ENCODE results near the gene RAP1B.
A peak's percentile ranks its signal among the peaks of the same experiment; 100 is the strongest.

RAP1B gene

GRCh38 chr12:68612697-68613096 is 2.0 kb downstream of the RAP1B start:
- Histone ChIP-seq H3K79me1 (ENCODE audit: low read depth, low read length) (peaks cover 2% of the 10 kb centered on the region), H2AK5ac (ENCODE audit: low read depth, low read length) (no peak overlapping the region), H3K23ac (ENCODE audit: low read depth, low read length, poor library complexity) (no peak overlapping the region), H3K27ac (replicated peaks; ENCODE audit: low read length) (no peak overlapping the region), H2BK12ac (ENCODE audit: low read length) (no peak overlapping the region), H3K4me1 (ENCODE audit: control insufficient read depth in 2 of 2, insufficient read depth in 1 of 2, low read depth in 1 of 2, low read length in 2 of 2) (peaks cover 3% of the 10 kb centered on the region in 2 donors), H3K14ac (ENCODE audit: low read length) (no peak overlapping the region), H3K9ac (ENCODE audit: low read depth, low read length, poor library complexity) (no peak overlapping the region), H3K4me2 (ENCODE audit: insufficient read depth, low read length, poor library complexity, severe bottlenecking) (no peak overlapping the region), H3K9me3 (replicated peaks in 1 of 2; ENCODE audit: control insufficient read depth in 2 of 2, insufficient read depth in 1 of 2, low read depth in 1 of 2, low read length in 2 of 2) (peaks cover 0 to 6% of the 10 kb centered on the region in 2 donors), H2BK5ac (ENCODE audit: low read length) (no peak overlapping the region), H3K4me3 (ENCODE audit: low read length in 2 of 2) (peak overlapping the region in 1 of 2 donors; percentile 55), H3K27me3 (ENCODE audit: control insufficient read depth in 3 of 3, insufficient read depth in 3 of 3, low read depth in 1 of 3, low read length in 3 of 3) (no peaks in the 10 kb centered on the region), H2BK15ac (ENCODE audit: low read length) (no peak overlapping the region), H3K18ac (ENCODE audit: low read length) (no peak overlapping the region), H3K4ac (ENCODE audit: low read length) (no peak overlapping the region), H4K8ac (ENCODE audit: low read depth, low read length) (no peak overlapping the region), H4K91ac (ENCODE audit: low read depth, low read length, poor library complexity) (no peak overlapping the region), H2BK120ac (ENCODE audit: low read depth, low read length) (no peak overlapping the region), H2AFZ (ENCODE audit: low read length) (no peak overlapping the region), H3K36me3 (replicated peaks in 1 of 2; ENCODE audit: control insufficient read depth in 2 of 2, insufficient read depth in 2 of 2, low read length in 2 of 2) (peaks cover 0 to 23% of the 10 kb centered on the region in 2 donors)
- WGBS, 2 donors (ENCODE audit: extremely low coverage in 2 of 2, insufficient read length in 2 of 2, insufficient replicate concordance in 1 of 2), result no CpG with 5 or more reads among the region's 6 CpGs
- DNase-seq (ENCODE audit: low spot score), result no peak

- H2BK5ac ChIP-seq (ENCODE audit: low read length), result no peak overlapping the region
- H3K4me1 ChIP-seq (ENCODE audit: control insufficient read depth in 2 of 2, insufficient read depth in 1 of 2, low read depth in 1 of 2, low read length in 2 of 2), result peaks cover 2 to 3% of the 10 kb centered on the region in 2 donors
- H3K9ac ChIP-seq (ENCODE audit: low read depth, low read length, poor library complexity), result no peak overlapping the region
- H3K79me1 ChIP-seq (ENCODE audit: low read depth, low read length), result peaks cover 4% of the 10 kb centered on the region
- H2AFZ ChIP-seq (ENCODE audit: low read length), result no peak overlapping the region
- no peak overlapping the region for H2BK120ac ChIP-seq (ENCODE audit: low read depth, low read length)
- H3K36me3 ChIP-seq (replicated peaks in 1 of 2; ENCODE audit: control insufficient read depth in 2 of 2, insufficient read depth in 2 of 2, low read length in 2 of 2), result peaks cover 0 to 28% of the 10 kb centered on the region in 2 donors
- no peak overlapping the region for H2BK12ac ChIP-seq (ENCODE audit: low read length)
- no peak overlapping the region for H3K23ac ChIP-seq (ENCODE audit: low read depth, low read length, poor library complexity)
- H4K91ac ChIP-seq (ENCODE audit: low read depth, low read length, poor library complexity), result no peak overlapping the region
- H3K27ac ChIP-seq (replicated peaks; ENCODE audit: low read length), result no peak overlapping the region
- H3K4ac ChIP-seq (ENCODE audit: low read length), result no peak overlapping the region
- H4K8ac ChIP-seq (ENCODE audit: low read depth, low read length), result no peak overlapping the region
- no peak overlapping the region for H3K18ac ChIP-seq (ENCODE audit: low read length)
- H3K27me3 ChIP-seq (ENCODE audit: control insufficient read depth in 3 of 3, insufficient read depth in 3 of 3, low read depth in 1 of 3, low read length in 3 of 3), result no peaks in the 10 kb centered on the region
- no peak overlapping the region for H2BK15ac ChIP-seq (ENCODE audit: low read length)
- H3K4me3 ChIP-seq (ENCODE audit: low read length in 2 of 2), result no peak overlapping the region
- H2AK5ac ChIP-seq (ENCODE audit: low read depth, low read length), result no peak overlapping the region
- no peak for DNase-seq (ENCODE audit: low spot score)
- peaks cover 0 to 6% of the 10 kb centered on the region in 2 donors for H3K9me3 ChIP-seq (replicated peaks in 1 of 2; ENCODE audit: control insufficient read depth in 2 of 2, insufficient read depth in 1 of 2, low read depth in 1 of 2, low read length in 2 of 2)
- no peak overlapping the region for H3K4me2 ChIP-seq (ENCODE audit: insufficient read depth, low read length, poor library complexity, severe bottlenecking)
- WGBS, 2 donors (ENCODE audit: extremely low coverage in 2 of 2, insufficient read length in 2 of 2, insufficient replicate concordance in 1 of 2), result 100% methylated on average over 1 of the region's 18 CpGs; no CpG with 5 or more reads in 1 of the 2 donors
- H3K14ac ChIP-seq (ENCODE audit: low read length), result no peak overlapping the region
Measured at GRCh38 chr12:68613209-68613904, 2.7 kb downstream of the RAP1B start.

- H3K27me3 ChIP-seq (ENCODE audit: control insufficient read depth in 3 of 3, insufficient read depth in 3 of 3, low read depth in 1 of 3, low read length in 3 of 3), result no peaks in the 10 kb centered on the region
- no peak for DNase-seq (ENCODE audit: low spot score)
Measured at GRCh38 chr12:68614105-68614679, 3.5 kb downstream of the RAP1B start.

GRCh38 chr12:68614769-68615168 is 4.1 kb downstream of the RAP1B start:
- H3K36me3 ChIP-seq (replicated peaks in 1 of 2; ENCODE audit: control insufficient read depth in 2 of 2, insufficient read depth in 2 of 2, low read length in 2 of 2), result peaks cover 0 to 33% of the 10 kb centered on the region in 2 donors
- no peak overlapping the region for H2AK5ac ChIP-seq (ENCODE audit: low read depth, low read length)
- no peak overlapping the region for H3K4me3 ChIP-seq (ENCODE audit: low read length in 2 of 2)
- H2BK120ac ChIP-seq (ENCODE audit: low read depth, low read length), result no peak overlapping the region
- no peak overlapping the region for H3K14ac ChIP-seq (ENCODE audit: low read length)
- H4K91ac ChIP-seq (ENCODE audit: low read depth, low read length, poor library complexity), result no peak overlapping the region
- H3K18ac ChIP-seq (ENCODE audit: low read length), result no peak overlapping the region
- no CpG with 5 or more reads among the region's 2 CpGs for WGBS, 2 donors (ENCODE audit: extremely low coverage in 2 of 2, insufficient read length in 2 of 2, insufficient replicate concordance in 1 of 2)
- no peak for DNase-seq (ENCODE audit: low spot score)
- no peak overlapping the region for H3K4ac ChIP-seq (ENCODE audit: low read length)
- H4K8ac ChIP-seq (ENCODE audit: low read depth, low read length), result no peak overlapping the region
- H3K79me1 ChIP-seq (ENCODE audit: low read depth, low read length), result peaks cover 4% of the 10 kb centered on the region
- no peak overlapping the region for H2BK5ac ChIP-seq (ENCODE audit: low read length)
- no peak overlapping the region for H2AFZ ChIP-seq (ENCODE audit: low read length)
- no peak overlapping the region for H3K23ac ChIP-seq (ENCODE audit: low read depth, low read length, poor library complexity)
- no peaks in the 10 kb centered on the region for H3K27me3 ChIP-seq (ENCODE audit: control insufficient read depth in 3 of 3, insufficient read depth in 3 of 3, low read depth in 1 of 3, low read length in 3 of 3)
- H3K4me2 ChIP-seq (ENCODE audit: insufficient read depth, low read length, poor library complexity, severe bottlenecking), result no peak overlapping the region
- H3K9me3 ChIP-seq (replicated peaks in 1 of 2; ENCODE audit: control insufficient read depth in 2 of 2, insufficient read depth in 1 of 2, low read depth in 1 of 2, low read length in 2 of 2), result peaks cover 0 to 6% of the 10 kb centered on the region in 2 donors
- no peak overlapping the region for H2BK12ac ChIP-seq (ENCODE audit: low read length)
- H3K4me1 ChIP-seq (ENCODE audit: control insufficient read depth in 2 of 2, insufficient read depth in 1 of 2, low read depth in 1 of 2, low read length in 2 of 2), result peaks cover 2% of the 10 kb centered on the region in 2 donors
- no peak overlapping the region for H3K27ac ChIP-seq (replicated peaks; ENCODE audit: low read length)
- H3K9ac ChIP-seq (ENCODE audit: low read depth, low read length, poor library complexity), result no peak overlapping the region
- H2BK15ac ChIP-seq (ENCODE audit: low read length), result no peak overlapping the region

More at GRCh38 chr12:68614105-68614679, 3.5 kb downstream of the RAP1B start:
- no peak overlapping the region for H3K14ac ChIP-seq (ENCODE audit: low read length)
- peaks cover 0 to 6% of the 10 kb centered on the region in 2 donors for H3K9me3 ChIP-seq (replicated peaks in 1 of 2; ENCODE audit: control insufficient read depth in 2 of 2, insufficient read depth in 1 of 2, low read depth in 1 of 2, low read length in 2 of 2)
- H3K18ac ChIP-seq (ENCODE audit: low read length), result no peak overlapping the region
- no peak overlapping the region for H2BK12ac ChIP-seq (ENCODE audit: low read length)
- H2BK5ac ChIP-seq (ENCODE audit: low read length), result no peak overlapping the region
- no peak overlapping the region for H2AFZ ChIP-seq (ENCODE audit: low read length)
- H4K8ac ChIP-seq (ENCODE audit: low read depth, low read length), result no peak overlapping the region
- no peak overlapping the region for H3K9ac ChIP-seq (ENCODE audit: low read depth, low read length, poor library complexity)
- no peak overlapping the region for H3K4me3 ChIP-seq (ENCODE audit: low read length in 2 of 2)
- H2BK15ac ChIP-seq (ENCODE audit: low read length), result no peak overlapping the region
- peaks cover 0 to 33% of the 10 kb centered on the region in 2 donors for H3K36me3 ChIP-seq (replicated peaks in 1 of 2; ENCODE audit: control insufficient read depth in 2 of 2, insufficient read depth in 2 of 2, low read length in 2 of 2)
- H2AK5ac ChIP-seq (ENCODE audit: low read depth, low read length), result no peak overlapping the region
- H3K4ac ChIP-seq (ENCODE audit: low read length), result no peak overlapping the region
- no CpG with 5 or more reads among the region's 5 CpGs for WGBS, 2 donors (ENCODE audit: extremely low coverage in 2 of 2, insufficient read length in 2 of 2, insufficient replicate concordance in 1 of 2)
- no peak overlapping the region for H3K23ac ChIP-seq (ENCODE audit: low read depth, low read length, poor library complexity)
- H3K4me1 ChIP-seq (ENCODE audit: control insufficient read depth in 2 of 2, insufficient read depth in 1 of 2, low read depth in 1 of 2, low read length in 2 of 2), result peaks cover 2 to 3% of the 10 kb centered on the region in 2 donors
- H2BK120ac ChIP-seq (ENCODE audit: low read depth, low read length), result no peak overlapping the region
- no peak overlapping the region for H3K4me2 ChIP-seq (ENCODE audit: insufficient read depth, low read length, poor library complexity, severe bottlenecking)
- H3K27ac ChIP-seq (replicated peaks; ENCODE audit: low read length), result no peak overlapping the region
- H4K91ac ChIP-seq (ENCODE audit: low read depth, low read length, poor library complexity), result no peak overlapping the region
- H3K79me1 ChIP-seq (ENCODE audit: low read depth, low read length), result peaks cover 4% of the 10 kb centered on the region

Measured in neuronal stem cell (in vitro differentiated cells).